Renal pelvis (tissue), 4 donors: Measurements from ENCODE around the gene TIMM10. TPM values are rescaled to one million over a fixed set of nuclear protein-coding genes. Genes with fewer than 3 reads are reported as not detected.
A peak's percentile ranks its signal among the peaks of the same experiment; 100 is the strongest.

ENCODE experiments used
- DNase-seq: peaks from one replicate; pipeline ENCODE4 v3.0.0-alpha.2; 2013
- polyA plus RNA-seq, 3 donors: library from polyadenylated mRNA; unstranded; fragments of 120-200 nt; gene quantifications; one replicate each; pipeline ENCODE4 v1.2.1, GENCODE V29; 2013; ENCODE audit not compliant: insufficient read length in 3 of 3

Gene TIMM10
- polyA plus RNA-seq, 3 donors, result 33.1 to 47.7 (median 40.0) TPM

- DNase-seq, result no peak
Observed at GRCh38 chr11:57511741-57512430, 18.7 kb downstream of the TIMM10 start.

DNA sequence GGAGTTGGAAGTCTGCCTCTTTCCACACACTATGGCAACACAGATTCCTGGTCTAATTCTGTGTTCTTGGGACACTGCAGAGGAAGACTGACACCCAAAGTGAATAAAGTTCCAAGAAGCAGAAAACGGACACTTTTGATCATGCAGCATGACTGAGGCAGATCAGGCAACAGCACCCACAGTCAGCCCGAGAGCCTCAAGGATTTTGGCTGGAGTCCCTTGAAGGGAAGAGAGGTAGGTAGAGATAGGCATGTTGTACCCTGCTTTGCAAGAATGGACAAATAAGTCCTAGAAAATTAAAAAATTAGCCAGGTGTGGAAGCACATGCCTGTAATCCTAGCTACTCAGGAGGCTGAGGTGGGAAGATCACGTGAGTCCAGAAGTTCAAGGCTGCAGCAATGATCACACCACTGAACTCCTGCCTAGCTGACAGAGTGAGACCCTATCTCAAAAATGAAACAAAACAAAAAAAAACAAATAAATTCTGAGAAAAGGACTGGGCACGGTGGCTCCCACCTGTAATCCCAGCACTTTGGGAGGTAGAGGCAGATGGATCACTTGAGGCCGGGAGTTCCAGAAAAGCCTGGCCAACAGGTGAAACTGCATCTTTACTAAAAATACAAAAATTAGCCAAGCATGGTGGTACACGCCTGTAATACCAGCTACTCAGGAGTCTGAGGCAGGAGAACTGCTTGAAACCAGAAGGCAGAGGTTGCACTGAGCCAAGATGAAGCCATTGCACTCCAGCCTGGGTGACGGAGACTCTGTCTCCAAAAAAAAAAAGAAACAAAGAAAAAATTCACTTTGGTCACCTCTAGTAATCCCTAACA is 22.0 kb downstream of the TIMM10 start:
- no peak for DNase-seq

DNA sequence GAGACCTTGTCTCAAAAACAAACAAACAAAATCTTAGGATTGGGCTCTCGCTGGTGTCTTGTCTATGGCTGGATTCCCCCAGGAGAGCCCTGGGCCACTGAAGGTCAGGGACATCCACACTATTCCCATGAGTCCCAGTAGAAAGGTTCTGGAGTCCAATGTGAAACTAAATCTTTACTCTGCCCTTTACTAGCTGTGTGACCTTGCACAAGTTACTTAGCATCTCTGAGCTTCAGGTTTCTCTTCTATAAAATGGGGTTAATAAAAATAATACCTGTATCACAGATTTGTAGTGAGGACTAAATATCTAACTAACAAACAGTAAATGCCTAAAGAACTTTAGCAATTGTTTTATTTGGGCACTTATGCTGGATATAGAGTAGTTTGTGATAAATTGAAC is 24.0 kb downstream of the TIMM10 start:
- no peak for DNase-seq

- no peak for DNase-seq
Observed at GRCh38 chr11:57504511-57504910, 26.0 kb downstream of the TIMM10 start.

DNA sequence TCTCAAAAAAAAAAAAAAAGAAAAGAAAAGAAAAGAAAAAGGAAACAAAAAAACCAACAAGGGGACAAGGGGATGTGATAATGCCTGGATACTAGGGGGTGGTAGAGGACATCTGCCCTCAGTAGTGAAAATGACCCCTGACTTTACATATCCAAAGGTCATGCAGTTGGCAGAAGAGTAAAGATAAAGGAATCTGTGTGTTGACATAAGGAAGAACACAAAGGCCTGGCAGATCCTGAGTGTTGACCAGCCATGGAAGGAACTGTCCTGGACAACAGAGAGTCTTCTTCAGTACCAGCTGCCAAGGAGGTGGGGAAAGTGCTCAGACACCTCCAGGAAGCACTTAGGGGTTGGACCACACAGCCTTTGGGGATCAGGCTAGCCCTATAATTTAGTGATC is 27.7 kb downstream of the TIMM10 start:
- no peak for DNase-seq

DNA sequence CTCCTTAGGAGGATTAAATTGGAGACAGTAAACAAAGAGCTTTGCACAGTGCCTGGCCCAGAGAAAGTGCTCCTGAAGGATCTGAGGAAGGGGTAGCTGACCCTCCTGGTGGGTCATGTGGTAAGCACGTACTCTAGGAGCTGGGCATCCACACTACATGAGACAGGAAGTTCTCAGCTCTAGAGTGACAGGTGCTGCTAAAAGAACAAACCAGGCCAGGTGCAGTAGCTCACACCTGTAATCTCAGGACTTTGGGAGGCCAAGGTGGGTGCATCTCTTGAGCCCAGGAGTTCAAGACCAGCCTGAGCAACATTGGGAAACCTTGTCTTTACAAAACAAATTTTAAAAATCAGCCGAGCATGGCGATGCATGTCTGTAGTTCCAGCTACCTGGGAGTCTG is 28.2 kb downstream of the TIMM10 start:
- no peak for DNase-seq

DNA sequence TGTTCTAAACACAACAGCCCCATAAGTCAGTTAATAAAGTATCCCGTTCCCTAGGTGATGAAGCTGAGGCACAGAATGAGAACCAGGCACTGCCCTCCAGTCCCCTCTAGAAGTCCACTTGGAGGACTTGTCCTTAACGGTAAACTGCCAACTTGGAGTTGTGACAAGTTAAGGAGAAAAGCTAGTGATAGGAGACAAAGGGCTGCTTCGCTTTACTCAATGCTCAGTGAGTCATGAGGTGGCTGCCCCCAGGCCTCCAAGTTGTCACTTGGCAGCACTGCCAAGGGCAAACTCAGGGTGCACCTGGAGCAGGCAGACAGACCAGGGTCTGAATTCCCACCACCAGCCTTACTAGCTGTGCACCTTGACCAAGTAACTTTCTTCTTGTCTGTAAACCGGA is 28.6 kb downstream of the TIMM10 start:
- DNase-seq, result no peak

DNA sequence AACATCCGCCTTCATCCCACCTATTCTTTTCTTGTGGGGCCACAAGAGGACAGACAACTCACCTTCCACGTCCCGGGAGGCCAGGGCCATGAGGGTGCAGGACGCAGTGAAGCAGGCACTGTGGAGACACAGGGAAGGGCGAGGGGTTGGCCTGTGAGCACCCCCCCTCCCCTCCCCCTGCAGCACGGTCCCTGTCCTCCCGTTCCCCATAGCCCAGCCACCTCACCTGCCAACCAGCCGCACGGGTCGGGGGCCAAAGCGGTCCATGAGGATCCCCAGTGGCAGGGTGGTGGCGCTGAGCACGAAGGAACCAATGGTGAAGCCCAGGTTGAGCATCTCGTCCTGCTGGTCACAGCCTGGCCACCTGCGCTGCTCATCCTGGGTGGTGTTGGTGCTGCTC is 29.6 kb downstream of the TIMM10 start:
- no peak for DNase-seq

DNA sequence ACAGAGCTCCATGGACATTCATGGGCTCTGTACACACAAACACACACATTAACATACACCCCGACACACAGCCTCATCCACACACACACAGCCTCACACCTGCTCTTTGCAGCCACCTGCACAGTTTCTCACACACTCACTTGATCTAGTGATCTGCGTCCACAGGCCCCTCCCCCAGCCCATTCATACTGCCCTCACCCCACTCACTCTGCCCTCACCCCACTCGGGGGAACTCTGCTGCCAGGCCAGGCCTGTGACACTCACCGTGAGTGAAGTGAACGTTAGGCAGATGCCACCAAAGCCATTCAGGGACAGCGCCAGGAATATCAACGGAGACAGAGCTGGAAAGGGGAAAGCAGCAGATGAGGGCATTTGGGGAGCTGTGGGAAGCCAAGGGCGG is 30.0 kb downstream of the TIMM10 start:
- no peak for DNase-seq

- DNase-seq, result no peak
Observed at GRCh38 chr11:57499983-57500461, 30.5 kb downstream of the TIMM10 start.

DNA sequence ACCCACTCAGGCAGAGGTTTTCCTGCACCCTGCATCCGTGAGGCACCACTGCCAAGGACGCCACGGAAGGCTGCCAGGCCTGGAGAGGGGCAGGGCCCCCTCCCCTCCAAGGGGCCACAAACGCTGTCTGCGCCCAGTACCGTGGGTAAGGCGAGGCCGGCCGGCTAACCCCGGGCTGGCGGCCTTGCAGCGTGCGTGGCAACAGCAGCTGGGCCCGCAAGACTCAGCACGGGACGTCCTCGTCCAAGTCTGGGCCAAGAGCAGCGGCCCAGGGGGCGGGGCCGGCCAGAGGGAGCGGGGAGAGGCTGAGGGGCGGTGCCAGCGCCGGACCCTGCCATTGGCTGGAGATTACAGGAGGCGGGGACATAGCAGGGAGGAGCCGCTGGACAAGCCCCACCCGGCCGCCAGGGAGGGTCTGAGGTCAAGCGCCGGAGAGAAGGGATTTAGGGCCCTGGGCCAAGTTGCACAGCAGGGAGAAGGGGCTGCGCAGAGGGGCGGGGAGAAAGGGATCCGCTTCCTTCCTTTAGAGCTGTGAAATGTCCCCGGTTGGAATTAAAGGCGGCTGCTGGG is 31.1 kb downstream of the TIMM10 start:
- DNase-seq, result peak; percentile 94

DNA sequence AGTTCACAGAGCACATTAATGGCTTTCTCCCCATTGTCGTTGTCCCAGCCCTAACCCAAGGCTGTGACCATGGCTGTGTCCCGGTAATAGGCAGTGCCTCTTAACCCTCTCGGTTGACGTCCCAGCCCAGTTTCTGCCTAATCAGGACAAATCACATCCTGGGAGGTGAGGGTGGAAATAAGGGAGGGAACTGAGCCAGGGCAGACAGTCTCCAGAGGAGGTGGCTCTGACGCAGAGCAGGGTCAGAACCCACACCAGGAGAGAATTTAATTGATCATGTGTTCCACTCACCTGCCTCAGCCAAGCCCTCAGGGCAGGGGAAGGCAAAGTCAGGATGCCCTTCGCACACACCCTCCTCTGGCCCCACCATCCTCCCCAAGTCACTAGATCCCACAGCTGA is 32.0 kb downstream of the TIMM10 start:
- DNase-seq, result no peak

DNA sequence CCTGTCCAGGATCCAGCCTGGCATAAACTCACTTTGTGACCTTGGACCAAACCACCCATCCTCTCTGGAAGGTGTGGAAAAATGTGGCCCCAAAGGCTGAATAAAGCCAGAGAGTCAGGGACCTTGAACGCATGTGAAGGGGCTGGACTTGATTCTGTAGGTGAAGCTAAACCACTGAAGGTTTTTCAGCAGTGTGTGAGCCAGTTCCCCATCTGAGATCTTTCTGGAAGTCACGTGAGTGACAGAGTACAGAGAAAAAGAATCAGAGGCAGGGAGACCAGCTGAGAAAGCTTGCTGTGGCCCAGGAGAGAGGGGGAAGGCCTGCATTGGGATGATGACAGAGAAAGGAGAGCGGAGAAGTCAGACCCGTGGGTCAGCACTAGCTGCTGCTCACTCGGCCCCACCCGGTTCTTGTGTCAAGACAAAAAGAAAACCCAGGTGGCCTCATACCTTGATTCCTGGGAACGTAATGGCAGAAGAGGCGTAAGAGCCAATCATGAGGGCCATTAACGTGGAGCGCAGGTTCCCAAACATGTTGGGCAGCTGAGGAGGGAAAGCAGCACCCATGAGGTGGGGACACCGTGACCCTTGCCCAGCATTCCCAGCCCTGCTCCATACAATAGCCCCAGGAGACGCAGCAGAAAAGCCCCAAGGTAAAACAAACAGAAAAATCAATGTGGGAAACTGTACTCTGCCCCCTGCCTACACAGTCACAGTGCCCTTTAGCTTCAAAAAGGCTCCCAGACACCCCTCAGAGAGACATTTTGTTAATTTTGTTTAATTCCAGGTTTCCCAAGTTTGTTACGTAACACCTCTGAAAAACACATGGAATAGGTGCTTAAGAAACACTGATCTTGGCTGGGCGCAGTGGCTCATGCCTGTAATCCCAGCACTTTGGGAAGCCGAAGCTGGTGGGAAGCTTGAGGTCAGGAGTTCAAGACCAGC is 33.0 kb downstream of the TIMM10 start:
- no peak for DNase-seq

GRCh38 chr11:57496109-57496820 is 34.3 kb downstream of the TIMM10 start:
- no peak for DNase-seq

GRCh38 chr11:57493507-57494503 is 36.7 kb downstream of the TIMM10 start:
- peak; percentile 50 for DNase-seq

DNA sequence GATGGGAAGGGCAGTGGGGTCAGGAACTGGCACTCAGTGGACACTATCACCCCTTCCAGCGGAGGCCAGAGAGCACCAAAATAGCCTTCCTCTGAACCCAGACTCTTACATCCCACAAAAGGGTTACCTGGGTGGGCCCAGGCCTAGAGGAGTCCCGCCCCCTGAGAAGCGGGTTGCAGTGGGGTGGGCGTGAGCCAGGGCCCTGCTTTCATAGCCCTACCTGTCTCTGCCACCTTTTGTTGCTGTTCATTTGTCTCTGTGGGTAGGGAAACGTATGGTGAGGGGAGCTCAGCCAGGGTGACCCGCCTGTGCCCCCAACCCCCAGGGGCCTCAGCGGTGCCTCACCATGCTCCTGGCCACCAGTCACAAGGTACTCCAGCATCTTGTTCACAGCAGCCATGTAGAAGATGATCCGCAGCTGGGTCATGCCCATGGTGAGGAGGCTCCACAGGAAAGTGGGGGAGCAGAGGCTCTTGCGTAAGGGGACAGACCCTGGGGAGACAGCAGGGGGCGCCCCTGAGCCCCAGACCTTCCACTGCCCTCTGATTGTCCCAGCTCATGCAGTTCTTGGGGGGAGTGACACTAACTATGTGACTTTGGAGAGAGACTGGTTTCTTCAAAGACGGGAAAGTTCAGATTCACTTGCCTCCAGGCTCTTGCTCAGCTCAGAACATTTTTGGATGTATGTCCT is 39.0 kb downstream of the TIMM10 start:
- no peak for DNase-seq

DNA sequence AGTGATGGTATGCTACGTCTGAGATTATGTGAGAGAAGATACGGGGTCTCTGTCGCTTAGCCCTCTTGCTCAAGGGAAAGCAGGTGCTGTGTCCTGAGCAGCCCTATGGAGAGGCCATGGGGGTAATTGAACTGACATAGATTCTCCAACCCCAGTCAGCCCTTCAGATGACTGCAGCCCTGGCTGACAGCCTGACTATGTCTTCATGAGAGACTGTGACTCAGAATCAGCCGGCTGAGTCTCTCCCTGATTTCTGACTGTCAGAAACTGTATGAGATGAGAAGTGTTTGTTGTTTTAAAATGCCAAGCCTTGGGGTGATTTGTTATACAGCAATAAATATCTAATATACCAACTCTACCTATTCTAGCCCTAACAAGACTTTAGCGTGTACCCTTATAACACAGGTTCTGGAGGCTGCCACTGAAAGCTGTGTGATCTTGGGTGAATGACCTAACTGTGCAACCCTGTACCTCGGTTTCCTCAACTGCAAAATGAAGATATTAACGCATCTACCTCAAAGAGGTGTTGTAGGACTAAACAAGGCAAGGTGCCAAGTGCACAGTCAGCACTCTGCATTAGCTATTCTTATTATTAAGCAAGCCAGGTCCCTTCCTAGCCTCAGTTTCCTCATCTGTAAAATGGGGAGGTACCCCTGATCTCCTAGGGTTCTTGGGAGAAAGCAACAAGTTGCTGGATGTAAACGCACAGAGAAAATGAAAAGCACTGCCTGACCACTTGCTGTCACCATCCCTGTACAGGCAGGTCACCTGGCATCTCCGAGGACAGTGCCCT is 39.9 kb downstream of the TIMM10 start:
- no peak for DNase-seq

- no peak for DNase-seq
Observed at GRCh38 chr11:57487920-57488659, 42.5 kb downstream of the TIMM10 start.
